ENCODE measurements around the gene HOXA3.
A peak's percentile ranks its signal among the peaks of the same experiment; 100 is the strongest.

The HOXA3 gene

DNA sequence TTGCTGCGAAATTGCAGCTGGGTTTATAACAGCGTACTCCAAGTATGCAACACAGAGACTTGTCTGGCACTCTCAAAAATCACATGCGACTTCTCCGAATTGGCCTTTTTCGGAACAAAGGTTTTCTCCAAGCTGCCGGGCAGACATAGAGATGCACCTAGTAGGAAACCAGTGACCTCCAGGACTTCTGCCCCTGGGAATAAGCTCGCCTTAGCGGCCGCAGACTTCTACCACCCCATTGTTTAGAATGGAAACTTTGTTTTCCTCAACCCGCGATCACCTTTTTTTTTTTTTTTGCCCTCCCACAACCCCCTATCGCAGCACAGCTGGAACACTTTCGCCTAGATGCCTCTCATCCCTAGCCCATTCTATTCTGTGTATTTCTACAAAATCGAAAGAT lies 26.6 kb upstream of the HOXA3 start:
- no peak overlapping the region for H3K27ac ChIP-seq
- H3K36me3 ChIP-seq: no peaks in the 10 kb centered on the region
- TF ChIP-seq, protein P1, sequence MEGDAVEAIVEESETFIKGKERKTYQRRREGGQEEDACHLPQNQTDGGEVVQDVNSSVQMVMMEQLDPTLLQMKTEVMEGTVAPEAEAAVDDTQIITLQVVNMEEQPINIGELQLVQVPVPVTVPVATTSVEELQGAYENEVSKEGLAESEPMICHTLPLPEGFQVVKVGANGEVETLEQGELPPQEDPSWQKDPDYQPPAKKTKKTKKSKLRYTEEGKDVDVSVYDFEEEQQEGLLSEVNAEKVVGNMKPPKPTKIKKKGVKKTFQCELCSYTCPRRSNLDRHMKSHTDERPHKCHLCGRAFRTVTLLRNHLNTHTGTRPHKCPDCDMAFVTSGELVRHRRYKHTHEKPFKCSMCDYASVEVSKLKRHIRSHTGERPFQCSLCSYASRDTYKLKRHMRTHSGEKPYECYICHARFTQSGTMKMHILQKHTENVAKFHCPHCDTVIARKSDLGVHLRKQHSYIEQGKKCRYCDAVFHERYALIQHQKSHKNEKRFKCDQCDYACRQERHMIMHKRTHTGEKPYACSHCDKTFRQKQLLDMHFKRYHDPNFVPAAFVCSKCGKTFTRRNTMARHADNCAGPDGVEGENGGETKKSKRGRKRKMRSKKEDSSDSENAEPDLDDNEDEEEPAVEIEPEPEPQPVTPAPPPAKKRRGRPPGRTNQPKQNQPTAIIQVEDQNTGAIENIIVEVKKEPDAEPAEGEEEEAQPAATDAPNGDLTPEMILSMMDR (IDR thresholded peaks at IDR 0.05; ENCODE audit: low read depth, low read length): no peak
- peaks cover 8% of the 10 kb centered on the region for H3K9me3 ChIP-seq (ENCODE audit: severe bottlenecking)
- peaks cover 70% of the 10 kb centered on the region for H3K27me3 ChIP-seq (ENCODE audit: insufficient read depth, low read depth, severe bottlenecking)
- peak; percentile 1 for DNase-seq
- H3K4me3 ChIP-seq (ENCODE audit: low read depth, low read length): no peak overlapping the region

DNA sequence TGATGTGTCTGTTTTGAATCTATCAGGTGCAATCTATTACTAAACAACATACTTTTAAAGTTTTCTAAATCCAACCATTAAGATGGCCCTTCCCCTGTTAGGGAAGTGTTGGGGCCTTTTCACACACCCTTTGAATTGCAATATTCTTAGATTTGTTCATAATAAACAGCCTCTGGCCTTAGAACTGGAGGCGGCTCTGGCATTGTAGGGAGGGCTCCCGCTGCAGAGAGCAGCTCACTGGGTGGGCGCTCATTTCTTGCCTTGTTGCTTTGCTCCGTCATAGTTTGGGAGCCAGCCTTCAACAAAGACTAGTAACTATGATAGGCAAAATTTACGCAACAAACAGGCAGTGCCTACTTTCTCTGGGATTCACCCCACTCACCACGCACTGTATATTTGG lies 26.0 kb upstream of the HOXA3 start:
- Histone ChIP-seq H3K27me3 (ENCODE audit: insufficient read depth, low read depth, severe bottlenecking) (peaks cover 70% of the 10 kb centered on the region), H3K27ac (no peak overlapping the region), H3K4me3 (ENCODE audit: low read depth, low read length) (no peak overlapping the region), H3K9me3 (ENCODE audit: severe bottlenecking) (peaks cover 8% of the 10 kb centered on the region), H3K36me3 (no peaks in the 10 kb centered on the region)
- TF ChIP-seq, protein P1 (IDR thresholded peaks at IDR 0.05; ENCODE audit: low read depth, low read length): no peak
- peak; percentile 2 for DNase-seq

DNA sequence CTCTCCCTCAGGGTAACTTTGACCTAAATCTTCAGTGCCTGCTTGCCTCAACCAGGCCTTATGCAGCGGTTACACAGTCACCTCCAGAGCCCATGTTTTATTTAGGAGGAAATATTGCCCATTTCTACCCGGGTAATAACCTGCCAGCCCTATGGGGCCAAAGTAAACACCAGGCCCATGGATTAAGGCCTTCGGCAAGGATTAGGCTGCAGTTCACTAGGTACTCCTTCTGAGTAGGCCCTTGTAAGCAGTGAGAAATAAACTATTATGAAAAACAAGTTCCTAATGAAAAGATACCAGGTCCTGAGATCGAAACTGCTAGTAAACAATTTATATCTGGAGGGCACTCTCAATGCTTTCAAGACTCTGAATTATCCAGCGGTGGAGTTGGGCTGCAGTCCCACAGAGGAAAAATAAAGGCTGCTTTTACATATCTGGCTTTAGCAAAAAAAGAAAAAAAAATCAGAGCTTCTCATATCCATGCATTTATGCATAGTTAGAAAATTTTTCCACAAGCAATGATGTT lies 25.5 kb upstream of the HOXA3 start:
- peak; percentile 10 for DNase-seq
- no peak overlapping the region for H3K4me3 ChIP-seq (ENCODE audit: low read depth, low read length)

DNA sequence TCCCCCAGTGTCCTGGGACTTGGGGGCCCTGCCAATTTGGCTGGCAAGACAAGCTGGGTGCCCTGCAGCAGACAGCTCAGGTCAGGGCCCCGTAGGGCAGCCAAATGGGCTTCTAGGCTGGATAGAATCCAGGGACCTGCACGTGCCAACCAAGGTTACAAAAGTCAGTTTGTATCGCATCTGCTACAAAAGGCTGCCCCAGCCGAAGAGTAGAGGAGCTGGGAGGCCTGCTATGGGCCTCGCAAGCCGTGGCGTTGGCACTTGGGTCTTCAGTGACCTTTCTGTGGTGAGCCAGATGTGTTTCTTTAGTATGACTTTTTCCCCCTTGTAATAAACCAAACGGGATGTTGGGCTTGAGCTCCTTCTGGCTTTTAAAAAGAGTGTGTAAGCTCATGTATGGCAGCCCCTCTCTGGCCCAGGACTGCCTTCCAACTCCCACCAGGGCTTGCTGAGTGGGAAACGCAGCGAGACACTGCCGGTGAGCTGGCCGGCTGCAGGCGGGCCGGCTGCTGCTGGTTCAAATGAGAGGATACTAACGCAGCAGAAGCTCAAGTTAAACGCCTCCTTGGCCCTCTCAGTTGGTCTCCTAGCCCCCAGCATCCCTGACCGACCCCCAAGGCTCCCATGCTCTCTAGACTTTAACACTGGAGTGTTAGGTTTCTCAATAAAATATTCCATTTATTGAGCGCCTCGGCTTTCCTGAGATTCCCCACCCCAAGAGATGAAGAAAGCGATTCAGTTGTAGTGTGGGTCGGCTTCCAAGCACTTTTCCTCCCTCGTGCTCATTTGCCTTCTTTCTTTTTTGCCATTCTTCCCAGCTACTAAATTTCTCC lies 24.8 kb upstream of the HOXA3 start:
- peak; percentile 1 for DNase-seq
- Histone ChIP-seq H3K27ac (no peak overlapping the region), H3K4me3 (ENCODE audit: low read depth, low read length) (no peak overlapping the region), H3K9me3 (ENCODE audit: severe bottlenecking) (peaks cover 8% of the 10 kb centered on the region), H3K27me3 (ENCODE audit: insufficient read depth, low read depth, severe bottlenecking) (peaks cover 70% of the 10 kb centered on the region), H3K36me3 (no peaks in the 10 kb centered on the region)
- TF ChIP-seq, protein P1 (IDR thresholded peaks at IDR 0.05; ENCODE audit: low read depth, low read length): no peak

More for the DNA sequence above, 25.5 kb upstream of the HOXA3 start:
- TF ChIP-seq, protein P1 (IDR thresholded peaks at IDR 0.05; ENCODE audit: low read depth, low read length): no peak
- Histone ChIP-seq H3K27me3 (ENCODE audit: insufficient read depth, low read depth, severe bottlenecking) (peaks cover 70% of the 10 kb centered on the region), H3K9me3 (ENCODE audit: severe bottlenecking) (peaks cover 8% of the 10 kb centered on the region), H3K36me3 (no peaks in the 10 kb centered on the region), H3K27ac (no peak overlapping the region)

DNA sequence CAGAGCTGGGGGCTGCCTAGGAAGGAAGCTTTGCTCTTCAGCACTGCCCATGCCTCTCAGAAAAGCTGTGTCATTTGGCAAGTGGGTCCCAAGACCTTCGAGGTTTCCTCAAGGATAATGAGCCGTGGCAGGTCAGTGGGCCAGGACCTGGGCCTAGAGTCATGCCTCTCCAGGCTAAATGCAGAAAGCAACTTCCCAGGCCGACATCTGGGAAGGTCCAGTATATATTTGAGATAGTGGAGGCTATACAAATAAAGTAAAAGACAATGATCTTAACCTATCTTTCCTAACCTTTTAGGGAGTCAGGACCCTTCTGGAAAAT lies 24.1 kb upstream of the HOXA3 start:
- Histone ChIP-seq H3K27me3 (ENCODE audit: insufficient read depth, low read depth, severe bottlenecking) (peaks cover 70% of the 10 kb centered on the region), H3K4me3 (ENCODE audit: low read depth, low read length) (no peak overlapping the region), H3K36me3 (no peaks in the 10 kb centered on the region), H3K9me3 (ENCODE audit: severe bottlenecking) (peaks cover 8% of the 10 kb centered on the region), H3K27ac (no peak overlapping the region)
- TF ChIP-seq, protein P1 (IDR thresholded peaks at IDR 0.05; ENCODE audit: low read depth, low read length): no peak
- peak; percentile 3 for DNase-seq

Data from WERI-Rb-1 (cell line).